ENCODE data around the gene ZSCAN5A.

GRCh38 chr19:56308792-56309191 lies 5.8 kb downstream of the ZSCAN5A start:
- TF ChIP-seq TAF1 (IDR thresholded peaks at IDR 0.05; ENCODE audit: low read depth) (no peak), ZBTB7A (IDR thresholded peaks at IDR 0.05; ENCODE audit: low read depth) (no peak), EGR1 (IDR thresholded peaks at IDR 0.05) (no peak), MAX (IDR thresholded peaks at IDR 0.05) (no peak), RAD21 (IDR thresholded peaks at IDR 0.05; ENCODE audit: low read depth) (no peak), EP300 (IDR thresholded peaks at IDR 0.05; ENCODE audit: borderline replicate concordance) (no peak), NFIC (IDR thresholded peaks at IDR 0.05) (no peak), CEBPB (IDR thresholded peaks at IDR 0.05) (no peak)
